H1 (cell line): Measurements from ENCODE around the gene DUOXA2. TPM values are rescaled to one million over a fixed set of nuclear protein-coding genes. Genes with fewer than 3 reads are reported as not detected.

ENCODE experiments used
- CTCF ChIP-seq, 3 experiments: IDR thresholded peaks; 1 replicate in 2 of 3; 2 replicates in 1 of 3; pipeline versions ENCODE4 v1.5.1 to v1.6.1; 2011; ENCODE audit warnings: low read length in 3 of 3, mild to moderate bottlenecking in 3 of 3, inconsistent platforms in 2 of 3, low read depth in 1 of 3, moderate library complexity in 1 of 3; ENCODE audit not compliant: insufficient read depth in 1 of 3; ENCODE audit errors: control extremely low read depth in 1 of 3
- HDAC2 ChIP-seq, 2 experiments: fragments of 300-600 bp in 1 of 2; sonication (generic) in 1 of 2; IDR thresholded peaks; 2 replicates each; pipeline ENCODE4 v1.6.1; 2011 to 2012; ENCODE audit warnings: low read depth in 2 of 2, low read length in 2 of 2, mild to moderate bottlenecking in 2 of 2, moderate library complexity in 2 of 2, borderline replicate concordance in 1 of 2, inconsistent platforms in 1 of 2
- JUND ChIP-seq: IDR thresholded peaks from 2 replicates; pipeline ENCODE4 v1.6.1; 2011; ENCODE audit warnings: mild to moderate bottlenecking, improper control_type of control experiment, low read length
- KDM4A ChIP-seq: IDR thresholded peaks from one replicate; pipeline ENCODE4 v1.7.1; 2012; ENCODE audit warnings: low read depth, mild to moderate bottlenecking, moderate library complexity, low read length, inconsistent platforms; ENCODE audit not compliant: severe bottlenecking
- NANOG ChIP-seq: IDR thresholded peaks from 2 replicates; pipeline ENCODE4 v1.6.1; 2011; ENCODE audit warnings: low read length, low read depth, mild to moderate bottlenecking, inconsistent platforms; ENCODE audit not compliant: insufficient read depth, poor library complexity, severe bottlenecking
- POLR2A ChIP-seq, 2 experiments: IDR thresholded peaks; 1 replicate in 1 of 2; 2 replicates in 1 of 2; pipeline ENCODE4 v1.6.1; 2011; ENCODE audit warnings: low read depth in 2 of 2, low read length in 2 of 2, mild to moderate bottlenecking in 2 of 2; ENCODE audit errors: control extremely low read depth in 1 of 2
- TBP ChIP-seq: IDR thresholded peaks from 2 replicates; pipeline ENCODE4 v1.6.1; 2011; ENCODE audit warnings: low read depth, low read length, improper control_type of control experiment
- polyA plus RNA-seq, 7 experiments: library from polyadenylated mRNA; depleted of rRNA in 3 of 7; stranded (reverse) in 5 of 7; unstranded in 2 of 7; fragments of >200 nt in 5 of 7; fragments of 200-250 nt in 2 of 7; gene quantifications; 1 replicate in 5 of 7; 2 replicates in 1 of 7; 4 replicates in 1 of 7; pipeline versions ENCODE4 v1.2.1 to v1.2.3, GENCODE V29; 2011 to 2013; ENCODE audit warnings: missing spikeins in 2 of 7, mixed read lengths in 2 of 7
- total RNA-seq: library from RNA; stranded (reverse); fragmentation: NEBNext Ultra II Directional; extraction: Animal tissue kit (Norgen Biotek cat#: 25700); gene quantifications from 2 replicates; pipeline ENCODE4 v1.2.1, GENCODE V29; 2021

The DUOXA2 gene
- total and polyA plus RNA-seq, 2 of the 8 experiments (the other 6 are each of a cell fraction or from before 2014, with no cell fraction given): 0.05 TPM; not detected in 1

- TF ChIP-seq JUND (no peak), TBP (no peak), NANOG (no peak), KDM4A (no peak), HDAC2 (IDR thresholded peaks at IDR 0.05; ENCODE audit: borderline replicate concordance in 1 of 2, low read depth in 2 of 2, low read length in 2 of 2) (no peak), POLR2A (IDR thresholded peaks at IDR 0.05; ENCODE audit: control extremely low read depth in 1 of 2, low read depth in 2 of 2, low read length in 2 of 2) (no peak), CTCF (IDR thresholded peaks at IDR 0.05; ENCODE audit: control extremely low read depth in 1 of 3, insufficient read depth in 1 of 3, low read depth in 1 of 3, low read length in 3 of 3) (no peak)
These were observed 6.2 kb downstream of the DUOXA2 start (continued) for GRCh38 chr15:45120081-45120972.
